ENCODE measurements around the gene RBKS.

Gene RBKS

DNA sequence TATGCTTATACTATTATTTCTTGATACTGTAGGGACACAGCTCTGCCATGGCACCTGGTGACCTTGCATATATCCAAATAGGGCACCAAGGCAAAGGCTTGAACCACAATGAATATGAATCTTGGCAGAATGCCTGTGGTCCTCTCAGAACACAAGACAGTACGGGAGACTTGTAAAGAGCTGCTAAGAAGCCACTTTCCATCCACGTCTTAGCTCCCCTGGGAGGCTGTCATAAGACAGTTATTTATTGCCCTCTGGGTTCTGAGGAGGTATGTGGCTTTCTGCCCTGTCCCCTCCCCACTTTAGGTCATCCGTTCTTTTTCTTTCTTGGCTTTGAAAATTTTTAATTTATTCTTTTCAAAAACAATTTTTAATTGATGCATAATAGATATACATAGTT lies 148.5 kb downstream of the RBKS start:
- H3K4me1 ChIP-seq: peaks cover 0 to 44% (median 2%) of the 10 kb centered on the region in 4 donors
- H3K27ac ChIP-seq: no peak overlapping the region
- DNase-seq: no peak
- TF ChIP-seq, protein P1, sequence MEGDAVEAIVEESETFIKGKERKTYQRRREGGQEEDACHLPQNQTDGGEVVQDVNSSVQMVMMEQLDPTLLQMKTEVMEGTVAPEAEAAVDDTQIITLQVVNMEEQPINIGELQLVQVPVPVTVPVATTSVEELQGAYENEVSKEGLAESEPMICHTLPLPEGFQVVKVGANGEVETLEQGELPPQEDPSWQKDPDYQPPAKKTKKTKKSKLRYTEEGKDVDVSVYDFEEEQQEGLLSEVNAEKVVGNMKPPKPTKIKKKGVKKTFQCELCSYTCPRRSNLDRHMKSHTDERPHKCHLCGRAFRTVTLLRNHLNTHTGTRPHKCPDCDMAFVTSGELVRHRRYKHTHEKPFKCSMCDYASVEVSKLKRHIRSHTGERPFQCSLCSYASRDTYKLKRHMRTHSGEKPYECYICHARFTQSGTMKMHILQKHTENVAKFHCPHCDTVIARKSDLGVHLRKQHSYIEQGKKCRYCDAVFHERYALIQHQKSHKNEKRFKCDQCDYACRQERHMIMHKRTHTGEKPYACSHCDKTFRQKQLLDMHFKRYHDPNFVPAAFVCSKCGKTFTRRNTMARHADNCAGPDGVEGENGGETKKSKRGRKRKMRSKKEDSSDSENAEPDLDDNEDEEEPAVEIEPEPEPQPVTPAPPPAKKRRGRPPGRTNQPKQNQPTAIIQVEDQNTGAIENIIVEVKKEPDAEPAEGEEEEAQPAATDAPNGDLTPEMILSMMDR (IDR thresholded peaks at IDR 0.05): no peak
- no peaks in the 10 kb centered on the region for H3K9me3 ChIP-seq
- no peaks in the 10 kb centered on the region for H3K36me3 ChIP-seq
- H3K27me3 ChIP-seq: no peaks in the 10 kb centered on the region
- intact Hi-C loops (cut with DNase I; ENCODE audit: low total_unique reads): no loop called here
- H3K4me3 ChIP-seq: no peak overlapping the region

DNA sequence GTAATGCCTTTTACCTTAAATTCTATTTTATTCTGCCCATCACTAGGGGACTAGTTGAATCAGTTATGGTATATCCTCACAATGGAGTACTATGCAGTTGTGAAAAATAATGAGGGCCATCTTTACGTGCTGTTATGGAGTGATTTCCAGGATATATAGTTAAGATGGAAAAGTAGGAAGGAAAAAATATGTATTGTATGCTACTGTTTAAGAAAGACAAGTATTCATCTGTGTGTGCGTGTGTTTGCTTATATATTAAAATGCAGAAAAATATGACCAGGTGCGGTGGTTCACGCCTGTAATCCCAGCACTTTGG lies 151.2 kb downstream of the RBKS start:
- Histone ChIP-seq H3K27ac (no peak overlapping the region), H3K4me1 (peaks cover 0 to 47% (median 15%) of the 10 kb centered on the region in 4 donors), H3K27me3 (no peaks in the 10 kb centered on the region), H3K4me3 (no peak overlapping the region), H3K36me3 (no peaks in the 10 kb centered on the region), H3K9me3 (no peaks in the 10 kb centered on the region)
- TF ChIP-seq, protein P1 (IDR thresholded peaks at IDR 0.05): no peak
- DNase-seq: no peak
- intact Hi-C loops (cut with DNase I; ENCODE audit: low total_unique reads): no loop called here

DNA sequence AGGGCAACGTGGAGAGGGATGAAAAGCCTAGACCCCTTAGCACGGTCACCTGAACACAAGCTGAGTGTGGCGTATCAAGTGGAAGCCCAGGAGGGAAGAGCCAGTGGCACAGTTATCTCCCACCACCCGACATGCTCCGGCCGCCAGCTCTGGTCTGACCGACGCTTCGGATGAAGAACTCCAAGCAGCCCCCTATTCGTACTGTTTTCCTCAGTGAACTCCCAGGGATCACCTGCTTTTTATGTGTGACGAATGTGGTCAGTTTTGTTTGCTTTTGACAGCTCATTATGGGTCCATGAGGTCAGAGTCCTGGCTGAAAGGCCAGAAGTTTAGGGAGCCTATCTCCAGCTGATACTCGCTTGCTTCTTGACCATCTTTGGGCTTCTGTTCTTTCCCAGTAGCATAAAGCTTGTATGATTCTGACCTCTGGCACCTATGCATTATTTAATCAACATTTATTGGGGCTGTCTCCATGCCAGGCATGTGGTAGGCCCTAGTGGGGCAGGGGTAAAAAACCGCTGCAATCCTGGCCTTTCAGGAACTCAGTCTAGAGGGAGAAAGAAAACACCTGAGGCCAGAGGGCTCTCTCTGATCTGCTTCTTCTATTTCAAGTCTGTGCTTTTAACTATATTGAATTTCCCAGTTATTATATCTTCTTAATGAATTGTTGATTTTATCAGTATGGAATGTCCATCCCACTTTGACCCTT lies 151.7 kb downstream of the RBKS start:
- DNase-seq: no peak
- Histone ChIP-seq H3K9me3 (no peaks in the 10 kb centered on the region), H3K4me3 (no peak overlapping the region), H3K4me1 (peaks cover 0 to 47% (median 15%) of the 10 kb centered on the region in 4 donors), H3K36me3 (no peaks in the 10 kb centered on the region), H3K27ac (peak overlapping the region; percentile 81 to 89), H3K27me3 (no peaks in the 10 kb centered on the region)
- intact Hi-C loops (cut with DNase I; ENCODE audit: low total_unique reads): no loop called here
- TF ChIP-seq, protein P1 (IDR thresholded peaks at IDR 0.05): no peak

DNA sequence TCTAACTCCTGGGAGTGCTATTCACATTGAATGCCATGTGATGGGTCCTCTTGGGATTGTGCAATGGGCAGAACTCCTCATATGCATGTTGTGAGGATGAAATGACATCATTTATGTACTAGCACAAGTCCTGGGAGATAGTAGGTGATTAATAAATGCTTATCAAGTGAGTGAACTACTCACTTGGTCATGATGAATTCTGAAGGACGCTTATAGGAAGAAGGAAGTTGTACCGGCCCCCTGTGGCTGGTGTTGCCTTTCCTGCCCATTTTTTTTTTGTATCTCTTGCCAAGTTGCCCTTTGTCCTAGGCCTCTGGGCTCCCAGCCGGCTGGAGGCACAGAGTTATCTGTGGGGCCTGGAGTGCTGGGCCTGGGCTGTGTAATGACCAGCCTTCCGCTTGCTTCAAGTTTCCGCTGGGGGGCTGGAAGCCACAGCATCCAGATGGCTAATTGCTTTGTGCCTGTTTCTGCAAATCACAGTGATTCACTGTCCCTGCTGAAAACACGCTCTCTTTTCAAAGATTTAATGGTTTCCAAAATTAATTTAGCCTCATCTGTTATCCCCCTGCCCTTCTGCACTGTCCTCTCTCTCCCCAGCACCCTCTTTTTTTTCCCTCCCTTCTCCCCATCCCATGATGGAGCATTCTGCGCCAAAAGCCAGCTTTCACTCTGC lies 152.4 kb downstream of the RBKS start:
- intact Hi-C loops (cut with DNase I; ENCODE audit: low total_unique reads): no loop called here
- Histone ChIP-seq H3K4me3 (no peak overlapping the region), H3K36me3 (no peaks in the 10 kb centered on the region), H3K4me1 (peaks cover 0 to 41% (median 15%) of the 10 kb centered on the region in 4 donors), H3K27ac (peak overlapping the region; percentile 81 to 89), H3K27me3 (no peaks in the 10 kb centered on the region), H3K9me3 (no peaks in the 10 kb centered on the region)
- TF ChIP-seq, protein P1 (IDR thresholded peaks at IDR 0.05): no peak
- DNase-seq: no peak

DNA sequence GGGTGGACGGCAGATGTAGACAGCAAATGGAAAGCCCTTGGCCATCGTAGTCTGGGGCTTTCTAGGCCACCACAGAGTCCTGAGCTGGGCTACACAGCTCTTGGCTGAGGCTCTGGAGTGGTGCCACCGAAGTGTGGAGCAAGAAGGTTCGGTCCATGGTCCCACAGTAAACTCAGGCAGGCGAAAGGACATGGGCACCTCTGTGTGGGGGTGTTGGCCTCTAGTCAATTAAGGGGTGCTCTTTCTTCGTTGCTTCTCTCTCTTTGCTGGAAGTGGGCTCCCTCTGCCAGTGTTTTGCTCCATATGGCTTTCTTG lies 153.3 kb downstream of the RBKS start:
- Histone ChIP-seq H3K27me3 (no peaks in the 10 kb centered on the region), H3K36me3 (no peaks in the 10 kb centered on the region), H3K27ac (peak overlapping the region; percentile 81 to 89), H3K9me3 (no peaks in the 10 kb centered on the region), H3K4me3 (no peak overlapping the region), H3K4me1 (peaks cover 0 to 32% (median 15%) of the 10 kb centered on the region in 4 donors)
- no peak for DNase-seq
- TF ChIP-seq, protein P1 (IDR thresholded peaks at IDR 0.05): no peak
- intact Hi-C loops (cut with DNase I; ENCODE audit: low total_unique reads): no loop called here

All from tibial artery (tissue), 4 donors.